SK-N-SH treated with all-trans-retinoic acid at 6 μM for 48 hours (cell line): Measurements from ENCODE around the gene TRMO.

Experiments used
- CSDC2 ChIP-seq: fragments of 250-450 bp; sonication (Bioruptor Pico); IDR thresholded peaks from 2 replicates; pipeline ENCODE4 v1.5.0; 2020; ENCODE audit warnings: mild to moderate bottlenecking, moderate library complexity
- TCF4 ChIP-seq: fragments of 250-450 bp; sonication (Bioruptor Pico); IDR thresholded peaks from 2 replicates; pipeline ENCODE4 v1.8.0; 2021; ENCODE audit warnings: mild to moderate bottlenecking, moderate library complexity, borderline replicate concordance
- TF ChIP-seq, protein P1 (sequence below): fragments of 250-450 bp; sonication (Bioruptor Pico); IDR thresholded peaks from 2 replicates; pipeline ENCODE4 v1.8.0; 2020; ENCODE audit warnings: mild to moderate bottlenecking, moderate library complexity, borderline replicate concordance
- TF ChIP-seq, protein P2 (sequence below): fragments of 250-450 bp; sonication (Bioruptor Pico); IDR thresholded peaks from 2 replicates; pipeline ENCODE4 v1.8.0; 2021; ENCODE audit warnings: low read depth, mild to moderate bottlenecking, moderate library complexity, borderline replicate concordance

DNA sequence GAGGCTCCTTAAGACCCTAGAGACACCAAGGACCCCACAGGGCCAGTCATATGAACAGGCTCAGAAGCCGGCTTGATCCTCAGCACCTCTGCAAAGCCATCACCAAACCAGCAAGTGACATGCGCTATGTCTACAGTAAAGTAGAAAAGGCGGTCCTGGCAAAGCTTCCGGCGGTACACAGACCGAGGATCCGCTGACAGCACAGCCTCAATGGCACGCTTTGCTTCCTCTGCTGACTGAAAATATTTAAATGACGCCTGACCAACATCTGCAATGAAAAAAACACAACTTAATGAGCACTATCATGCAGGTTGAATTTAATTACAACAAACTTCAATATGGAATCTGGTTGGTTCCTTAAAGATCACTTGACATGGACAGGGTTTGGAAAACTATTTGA, 17.6 kb downstream of the TRMO start:
- TF ChIP-seq, protein P1, sequence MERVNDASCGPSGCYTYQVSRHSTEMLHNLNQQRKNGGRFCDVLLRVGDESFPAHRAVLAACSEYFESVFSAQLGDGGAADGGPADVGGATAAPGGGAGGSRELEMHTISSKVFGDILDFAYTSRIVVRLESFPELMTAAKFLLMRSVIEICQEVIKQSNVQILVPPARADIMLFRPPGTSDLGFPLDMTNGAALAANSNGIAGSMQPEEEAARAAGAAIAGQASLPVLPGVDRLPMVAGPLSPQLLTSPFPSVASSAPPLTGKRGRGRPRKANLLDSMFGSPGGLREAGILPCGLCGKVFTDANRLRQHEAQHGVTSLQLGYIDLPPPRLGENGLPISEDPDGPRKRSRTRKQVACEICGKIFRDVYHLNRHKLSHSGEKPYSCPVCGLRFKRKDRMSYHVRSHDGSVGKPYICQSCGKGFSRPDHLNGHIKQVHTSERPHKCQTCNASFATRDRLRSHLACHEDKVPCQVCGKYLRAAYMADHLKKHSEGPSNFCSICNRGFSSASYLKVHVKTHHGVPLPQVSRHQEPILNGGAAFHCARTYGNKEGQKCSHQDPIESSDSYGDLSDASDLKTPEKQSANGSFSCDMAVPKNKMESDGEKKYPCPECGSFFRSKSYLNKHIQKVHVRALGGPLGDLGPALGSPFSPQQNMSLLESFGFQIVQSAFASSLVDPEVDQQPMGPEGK (CRISPR knock-in tag), result no peak
- TF ChIP-seq, protein P2, sequence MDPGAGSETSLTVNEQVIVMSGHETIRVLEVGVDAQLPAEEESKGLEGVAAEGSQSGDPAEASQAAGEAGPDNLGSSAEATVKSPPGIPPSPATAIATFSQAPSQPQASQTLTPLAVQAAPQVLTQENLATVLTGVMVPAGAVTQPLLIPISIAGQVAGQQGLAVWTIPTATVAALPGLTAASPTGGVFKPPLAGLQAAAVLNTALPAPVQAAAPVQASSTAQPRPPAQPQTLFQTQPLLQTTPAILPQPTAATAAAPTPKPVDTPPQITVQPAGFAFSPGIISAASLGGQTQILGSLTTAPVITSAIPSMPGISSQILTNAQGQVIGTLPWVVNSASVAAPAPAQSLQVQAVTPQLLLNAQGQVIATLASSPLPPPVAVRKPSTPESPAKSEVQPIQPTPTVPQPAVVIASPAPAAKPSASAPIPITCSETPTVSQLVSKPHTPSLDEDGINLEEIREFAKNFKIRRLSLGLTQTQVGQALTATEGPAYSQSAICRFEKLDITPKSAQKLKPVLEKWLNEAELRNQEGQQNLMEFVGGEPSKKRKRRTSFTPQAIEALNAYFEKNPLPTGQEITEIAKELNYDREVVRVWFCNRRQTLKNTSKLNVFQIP (CRISPR knock-in tag), result no peak
- TF ChIP-seq TCF4 (CRISPR knock-in tag) (no peak), CSDC2 (no peak)
